Measurements from ENCODE around the gene ELAVL2. TPM values are rescaled to one million over a fixed set of nuclear protein-coding genes. Genes with fewer than 3 reads are reported as not detected.
A peak's percentile ranks its signal among the peaks of the same experiment; 100 is the strongest.

Gene ELAVL2
- under 1 TPM in 6 of 10 donors, not detected in 4; 0.09 to 0.64 (median 0.12) TPM for total RNA-seq
- polyA plus RNA-seq, result under 1 TPM in 1 of 2 donors, not detected in 1; under 0.01 TPM
- long read RNA-seq, donor 1, result 0 reads
- long read RNA-seq, donor 2, result 0 reads
- long read RNA-seq, donor 3, result 0 reads

DNA sequence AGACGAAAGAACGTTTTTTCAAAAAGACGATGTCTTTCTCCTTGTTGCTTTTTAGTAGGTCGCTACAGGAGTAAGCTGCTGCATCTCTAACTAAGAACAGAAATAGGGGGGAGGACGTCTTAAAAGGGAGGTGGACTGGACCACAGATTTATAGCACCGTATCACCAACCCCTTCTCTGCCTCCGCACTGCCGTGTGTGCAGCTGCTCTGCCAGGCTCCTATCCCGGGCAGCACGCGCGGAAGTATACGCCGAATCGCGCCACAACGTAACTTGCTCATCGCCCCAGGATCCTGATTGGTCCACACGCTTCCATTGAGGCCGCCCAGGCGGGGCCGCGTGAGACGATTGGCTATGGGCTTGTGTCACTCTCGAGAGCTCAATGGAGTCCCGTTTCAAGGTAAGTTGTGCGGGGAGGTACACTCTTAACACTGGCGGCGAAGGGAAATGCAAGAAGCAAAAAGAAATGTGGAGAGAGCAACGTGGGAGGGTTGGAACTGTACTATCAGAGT, at the start of gene ELAVL2:
Gene ELAVL2, minus strand, starts transcription at position 121 of the 510 bp plus-strand sequence. CDS start 64,006 bp downstream, outside the sequence.
- TF ChIP-seq, protein P1, sequence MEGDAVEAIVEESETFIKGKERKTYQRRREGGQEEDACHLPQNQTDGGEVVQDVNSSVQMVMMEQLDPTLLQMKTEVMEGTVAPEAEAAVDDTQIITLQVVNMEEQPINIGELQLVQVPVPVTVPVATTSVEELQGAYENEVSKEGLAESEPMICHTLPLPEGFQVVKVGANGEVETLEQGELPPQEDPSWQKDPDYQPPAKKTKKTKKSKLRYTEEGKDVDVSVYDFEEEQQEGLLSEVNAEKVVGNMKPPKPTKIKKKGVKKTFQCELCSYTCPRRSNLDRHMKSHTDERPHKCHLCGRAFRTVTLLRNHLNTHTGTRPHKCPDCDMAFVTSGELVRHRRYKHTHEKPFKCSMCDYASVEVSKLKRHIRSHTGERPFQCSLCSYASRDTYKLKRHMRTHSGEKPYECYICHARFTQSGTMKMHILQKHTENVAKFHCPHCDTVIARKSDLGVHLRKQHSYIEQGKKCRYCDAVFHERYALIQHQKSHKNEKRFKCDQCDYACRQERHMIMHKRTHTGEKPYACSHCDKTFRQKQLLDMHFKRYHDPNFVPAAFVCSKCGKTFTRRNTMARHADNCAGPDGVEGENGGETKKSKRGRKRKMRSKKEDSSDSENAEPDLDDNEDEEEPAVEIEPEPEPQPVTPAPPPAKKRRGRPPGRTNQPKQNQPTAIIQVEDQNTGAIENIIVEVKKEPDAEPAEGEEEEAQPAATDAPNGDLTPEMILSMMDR (IDR thresholded peaks at IDR 0.05), result no peak
- WGBS, 2 donors, result 1 to 2% methylated on average over 30 of the region's 30 CpGs
- peak; percentile 87 to 96 (median 93) for ATAC-seq
- Histone ChIP-seq H3K4me3 (peak within 1 kb of the TSS in 9 of 10 donors; percentile 23 to 51 (median 41)), H3K27ac (no peak within 1 kb of the TSS), H3K27me3 (peaks cover 21 to 100% (median 99%) of the 10 kb centered on the region in 7 donors), H3K9me3 (no peaks in the 10 kb centered on the region), H3K36me3 (no peaks in the 10 kb centered on the region), H3K4me1 (peaks cover 0 to 30% (median 15%) of the 10 kb centered on the region in 9 donors)
- intact Hi-C loops (cut with DNase I), result loop anchor here in 1 of 10 donors (10.0 kb wide), 1 partner anchor 301 kb away; no protein-coding TSS in a partner anchor
- peak; percentile 75 to 80 for DNase-seq

DNA sequence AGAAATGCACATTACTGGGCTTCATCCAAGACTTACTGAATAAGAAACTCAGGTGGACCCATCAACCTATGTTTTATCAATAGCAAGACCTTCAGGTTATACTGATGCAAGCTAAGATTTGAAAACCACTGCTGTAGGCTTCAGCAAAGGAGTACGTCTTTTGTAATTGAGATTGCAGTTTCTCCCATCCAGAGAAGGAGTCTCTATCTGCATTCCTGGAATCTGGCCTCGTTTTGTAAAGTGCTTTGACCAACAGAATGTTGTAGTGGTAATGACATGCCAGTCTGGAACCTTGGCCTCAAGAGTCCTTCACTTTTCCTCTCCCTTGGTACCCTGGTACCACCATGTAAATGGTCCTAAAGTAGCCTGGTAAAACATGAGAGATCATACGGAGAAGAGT, 32.2 kb upstream of the ELAVL2 start:
- Histone ChIP-seq H3K4me1 (no peaks in the 10 kb centered on the region), H3K4me3 (no peak overlapping the region), H3K27ac (no peak overlapping the region), H3K27me3 (peaks cover 0 to 9% (median 0%) of the 10 kb centered on the region in 7 donors), H3K9me3 (peaks cover 0 to 12% (median 0%) of the 10 kb centered on the region in 11 donors), H3K36me3 (no peaks in the 10 kb centered on the region)
- ATAC-seq (no peak), DNase-seq (no peak)
- TF ChIP-seq, protein P1 (IDR thresholded peaks at IDR 0.05), result no peak
- WGBS, 2 donors, result 67% methylated on average over 3 of the region's 3 CpGs
- intact Hi-C loops (cut with DNase I), result no loop called here

DNA sequence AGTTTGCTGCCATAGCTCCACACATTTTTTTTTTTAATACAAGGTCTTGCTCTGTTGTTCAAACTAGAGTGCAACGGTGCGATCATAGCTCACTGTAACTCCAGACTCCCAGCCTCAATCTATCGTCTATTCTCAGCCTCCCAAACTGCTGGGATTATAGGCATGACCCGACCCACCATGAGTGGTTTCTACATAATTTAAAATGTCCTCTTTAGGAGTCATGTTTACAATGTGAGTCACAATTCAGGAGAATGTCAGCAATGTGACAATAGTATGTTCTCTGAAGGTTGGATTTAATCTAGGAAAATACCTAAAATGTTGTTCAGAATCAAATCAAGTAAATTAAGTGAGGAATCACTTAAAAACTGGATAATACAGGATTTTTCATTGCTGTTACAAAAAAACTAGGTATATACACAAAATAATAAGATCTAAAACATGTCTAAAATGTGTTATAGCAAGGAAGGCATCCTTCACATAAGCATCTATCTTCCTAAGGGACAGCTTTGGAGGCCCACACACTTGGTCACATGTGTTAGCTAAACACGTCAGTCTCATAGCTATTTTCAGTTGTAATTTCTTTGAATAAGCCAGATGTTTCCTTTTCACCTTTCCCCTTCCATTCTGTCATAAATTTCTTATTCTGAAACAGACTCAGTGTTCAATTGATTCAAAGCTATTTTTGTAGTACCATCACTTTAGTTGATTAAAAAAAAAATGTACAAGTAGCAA, 30.0 kb upstream of the ELAVL2 start:
- TF ChIP-seq, protein P1 (IDR thresholded peaks at IDR 0.05), result no peak
- Histone ChIP-seq H3K4me3 (no peak overlapping the region), H3K27ac (no peak overlapping the region), H3K36me3 (no peaks in the 10 kb centered on the region), H3K27me3 (peaks cover 0 to 28% (median 20%) of the 10 kb centered on the region in 7 donors), H3K4me1 (peaks cover 0 to 5% (median 3%) of the 10 kb centered on the region in 9 donors), H3K9me3 (peaks cover 0 to 11% (median 0%) of the 10 kb centered on the region in 11 donors)
- intact Hi-C loops (cut with DNase I), result no loop called here
- ATAC-seq (no peak), DNase-seq (no peak)
- WGBS, 2 donors, result 71 to 76% methylated on average over 5 of the region's 5 CpGs

Measured in heart right ventricle (tissue), 16 donors.